ENCODE data around the gene COMT. TPM values are rescaled to one million over a fixed set of nuclear protein-coding genes. Genes with fewer than 3 reads are reported as not detected.

COMT gene
- total RNA-seq, 2 experiments from 2014 or later: 92.8 to 97.1 TPM

- H3K27ac Mint-ChIP-seq: no peak overlapping the region
- no peak for DNase-seq
Observed at GRCh38 chr22:20011123-20011992, 69.8 kb downstream of the COMT start.

GRCh38 chr22:20011993-20012740, 70.6 kb downstream of the COMT start:
- H3K4me3 Mint-ChIP-seq: no peak overlapping the region
- DNase-seq (no peak), ATAC-seq (no peak)
- peaks cover 16% of the 10 kb centered on the region for H3K27me3 Mint-ChIP-seq (ENCODE audit: low read depth)
- no peaks in the 10 kb centered on the region for H3K36me3 Mint-ChIP-seq (ENCODE audit: low read depth)
- peaks cover 8% of the 10 kb centered on the region for H3K4me1 Mint-ChIP-seq (ENCODE audit: low read depth)
- ChIA-PET POLR2A (no interaction called here), CTCF (interaction anchor here (1.2 to 2.4 kb wide), 6 partner anchors 9 to 118 kb away, joined by 3 to 16 read pairs (median 6); no protein-coding TSS in a partner anchor)
- H3K9me3 Mint-ChIP-seq (ENCODE audit: insufficient read depth): no peaks in the 10 kb centered on the region
- no peak overlapping the region for H3K27ac Mint-ChIP-seq

More at GRCh38 chr22:20011123-20011992, 69.8 kb downstream of the COMT start:
- H3K36me3 Mint-ChIP-seq (ENCODE audit: low read depth): no peaks in the 10 kb centered on the region
- H3K4me3 Mint-ChIP-seq: no peak overlapping the region
- peaks cover 14% of the 10 kb centered on the region for H3K27me3 Mint-ChIP-seq (ENCODE audit: low read depth)
- ATAC-seq: no peak
- H3K9me3 Mint-ChIP-seq (ENCODE audit: insufficient read depth): no peaks in the 10 kb centered on the region
- ChIA-PET CTCF (interaction anchor here (1.2 to 2.4 kb wide), 2 partner anchors 45 to 64 kb away, joined by 3 to 7 read pairs; no protein-coding TSS in a partner anchor), POLR2A (no interaction called here)
- H3K4me1 Mint-ChIP-seq (ENCODE audit: low read depth): peaks cover 5% of the 10 kb centered on the region

DNA sequence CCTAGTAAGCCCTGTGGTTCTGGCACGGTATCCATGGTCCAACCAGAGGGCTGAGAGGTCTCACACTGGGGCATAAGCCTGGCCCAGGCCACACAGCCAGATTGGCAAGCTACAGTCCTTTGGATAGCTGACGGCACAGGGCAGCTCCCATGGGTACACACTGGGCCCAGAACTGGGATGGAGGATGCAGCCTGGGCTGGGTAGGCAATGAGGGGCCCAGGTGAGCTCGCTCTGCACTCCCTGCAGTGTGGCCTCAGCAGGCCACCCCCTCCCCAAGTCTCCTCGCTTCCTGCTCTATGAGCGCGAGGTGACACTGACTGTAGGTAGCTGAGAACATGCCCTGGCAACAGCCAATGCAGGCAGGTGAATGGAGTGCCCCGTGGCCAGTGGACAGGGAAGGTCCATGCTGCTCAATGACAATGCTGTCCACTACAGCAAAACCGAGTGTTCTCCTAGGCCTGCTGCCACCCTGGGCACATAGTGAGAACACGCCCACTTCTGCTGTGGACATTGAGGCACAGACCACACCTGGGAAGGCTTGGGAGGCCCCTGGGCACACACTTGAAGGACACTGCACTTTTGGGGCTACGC, 71.3 kb downstream of the COMT start:
- Mint-ChIP-seq H3K4me3 (no peak overlapping the region), H3K27me3 (ENCODE audit: low read depth) (peaks cover 21% of the 10 kb centered on the region), H3K27ac (no peak overlapping the region), H3K9me3 (ENCODE audit: insufficient read depth) (no peaks in the 10 kb centered on the region), H3K36me3 (ENCODE audit: low read depth) (no peaks in the 10 kb centered on the region), H3K4me1 (ENCODE audit: low read depth) (peaks cover 13% of the 10 kb centered on the region)
- ChIA-PET POLR2A (interaction anchor here (0.6 to 1.2 kb wide), 2 partner anchors 24 to 29 kb away, joined by 3 read pairs; no protein-coding TSS in a partner anchor), CTCF (interaction anchor here (0.8 to 2.4 kb wide), 10 partner anchors 9 to 117 kb away, joined by 3 to 16 read pairs (median 5); no protein-coding TSS in a partner anchor)
- ATAC-seq: no peak
- no peak for DNase-seq

- peak; percentile 59 for DNase-seq
- Mint-ChIP-seq H3K27ac (no peak overlapping the region), H3K27me3 (ENCODE audit: low read depth) (peaks cover 25% of the 10 kb centered on the region), H3K4me3 (no peak overlapping the region), H3K4me1 (ENCODE audit: low read depth) (peaks cover 13% of the 10 kb centered on the region), H3K9me3 (ENCODE audit: insufficient read depth) (no peaks in the 10 kb centered on the region), H3K36me3 (ENCODE audit: low read depth) (no peaks in the 10 kb centered on the region)
- no peak for ATAC-seq
- CTCF ChIA-PET: interaction anchor here (0.8 to 2.4 kb wide), 9 partner anchors 9 to 116 kb away, joined by 3 to 16 read pairs (median 5); no protein-coding TSS in a partner anchor
- POLR2A ChIA-PET: interaction anchor here (0.6 to 1.2 kb wide), 2 partner anchors 25 to 29 kb away, joined by 3 read pairs; no protein-coding TSS in a partner anchor
Observed at GRCh38 chr22:20013382-20013871, 71.9 kb downstream of the COMT start.

DNA sequence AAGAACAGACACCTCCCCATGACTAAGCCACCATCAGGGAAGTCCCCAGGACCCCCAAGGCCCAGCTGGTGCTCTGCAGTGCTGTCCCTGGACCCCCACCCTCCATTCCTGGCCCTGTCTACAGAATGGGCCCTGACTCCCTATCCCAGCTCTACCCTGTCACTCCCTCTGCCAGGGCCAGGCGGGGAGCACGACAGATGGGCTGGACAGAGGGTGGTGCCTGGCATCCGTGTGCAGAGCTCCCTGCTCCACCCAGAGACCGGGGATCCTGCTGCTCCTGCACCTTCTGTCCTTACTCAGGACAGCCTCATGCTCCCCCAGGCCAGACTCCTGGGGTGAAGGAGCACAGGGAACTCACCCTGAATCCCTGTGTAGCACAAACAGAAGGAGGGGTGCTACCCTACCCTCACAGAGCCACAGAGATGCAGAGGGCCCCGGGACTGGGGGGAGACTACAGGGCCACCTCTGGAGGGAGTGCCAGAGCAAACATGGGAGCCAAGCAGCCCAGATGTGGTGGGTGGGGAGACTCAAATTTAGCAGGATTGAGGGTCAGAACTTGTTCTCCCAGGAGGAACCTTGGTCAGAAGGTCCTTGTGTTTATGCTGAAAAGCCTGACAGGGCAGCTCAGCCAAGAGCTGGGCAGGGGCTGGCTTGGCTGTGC, 73.1 kb downstream of the COMT start:
- ChIA-PET POLR2A (interaction anchor here (1.4 kb wide), 1 partner anchor 103 kb away, joined by 3 read pairs; the partner anchor contains the start of gene TRMT2A), CTCF (interaction anchor here (1.0 to 1.7 kb wide), 4 partner anchors 13 to 284 kb away, joined by 3 to 5 read pairs (median 4); no protein-coding TSS in a partner anchor)
- no peak overlapping the region for H3K27ac Mint-ChIP-seq
- no peak overlapping the region for H3K4me3 Mint-ChIP-seq
- DNase-seq: no peak
- peaks cover 31% of the 10 kb centered on the region for H3K27me3 Mint-ChIP-seq (ENCODE audit: low read depth)
- H3K9me3 Mint-ChIP-seq (ENCODE audit: insufficient read depth): no peaks in the 10 kb centered on the region
- ATAC-seq: no peak
- H3K36me3 Mint-ChIP-seq (ENCODE audit: low read depth): no peaks in the 10 kb centered on the region
- peaks cover 19% of the 10 kb centered on the region for H3K4me1 Mint-ChIP-seq (ENCODE audit: low read depth)

- Mint-ChIP-seq H3K4me3 (peak overlapping the region; percentile 57), H3K36me3 (ENCODE audit: low read depth) (no peaks in the 10 kb centered on the region), H3K9me3 (ENCODE audit: insufficient read depth) (no peaks in the 10 kb centered on the region), H3K4me1 (ENCODE audit: low read depth) (peaks cover 23% of the 10 kb centered on the region), H3K27ac (no peak overlapping the region), H3K27me3 (ENCODE audit: low read depth) (peaks cover 31% of the 10 kb centered on the region)
- ATAC-seq (no peak), DNase-seq (no peak)
- ChIA-PET POLR2A (interaction anchor here (1.4 kb wide), 1 partner anchor 102 kb away, joined by 3 read pairs; the partner anchor contains the start of gene TRMT2A), CTCF (interaction anchor here (0.9 to 1.3 kb wide), 4 partner anchors 18 to 285 kb away, joined by 3 to 4 read pairs (median 3); no protein-coding TSS in a partner anchor)
Observed at GRCh38 chr22:20015187-20015625, 73.6 kb downstream of the COMT start.

DNA sequence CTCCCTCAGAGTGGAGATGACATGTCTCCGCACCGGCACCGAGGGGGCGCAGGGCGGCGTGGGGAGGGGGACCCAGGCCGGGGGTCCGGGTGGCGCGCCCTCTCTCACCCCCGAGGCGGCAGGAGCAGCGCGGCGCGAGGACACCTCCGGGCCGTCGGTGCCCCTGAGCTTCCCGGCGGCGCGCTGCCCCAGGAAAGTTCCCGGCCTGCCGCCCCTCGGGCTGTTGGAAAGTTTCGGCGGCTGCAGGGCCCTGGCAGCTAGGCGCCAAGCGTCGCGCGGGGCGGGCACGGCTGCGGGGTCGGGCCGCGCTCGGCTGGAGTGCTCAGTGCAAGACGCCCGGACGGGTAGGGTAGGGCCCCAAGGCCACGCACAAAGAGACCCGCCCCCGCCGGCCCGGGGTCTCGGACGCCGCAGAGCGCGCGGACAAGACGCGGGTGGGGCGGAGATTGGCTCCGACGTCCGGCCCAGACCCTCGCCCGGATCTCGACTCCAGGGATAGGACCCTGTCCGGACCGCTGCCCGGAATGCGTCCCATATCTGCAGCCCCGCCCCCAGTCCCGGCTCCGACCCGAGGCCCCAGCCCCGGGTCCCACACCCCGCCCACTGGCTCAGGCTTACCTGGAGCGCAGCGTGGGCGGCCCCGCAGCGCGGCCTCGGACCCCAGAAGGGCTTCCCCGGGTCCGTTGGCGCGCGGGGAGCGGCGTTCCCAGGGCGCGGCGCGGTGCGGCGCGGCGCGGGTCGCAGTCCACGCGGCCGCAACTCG, 74.6 kb downstream of the COMT start:
- Mint-ChIP-seq H3K4me1 (ENCODE audit: low read depth) (peaks cover 28% of the 10 kb centered on the region), H3K27ac (no peak overlapping the region), H3K4me3 (no peak overlapping the region), H3K9me3 (ENCODE audit: insufficient read depth) (no peaks in the 10 kb centered on the region), H3K27me3 (ENCODE audit: low read depth) (peaks cover 31% of the 10 kb centered on the region), H3K36me3 (ENCODE audit: low read depth) (no peaks in the 10 kb centered on the region)
- ChIA-PET CTCF (interaction anchor here (0.9 to 1.2 kb wide), 4 partner anchors 19 to 95 kb away, joined by 3 to 4 read pairs (median 4); no protein-coding TSS in a partner anchor), POLR2A (interaction anchor here (1.4 kb wide), 1 partner anchor 101 kb away, joined by 3 read pairs; the partner anchor contains the start of gene TRMT2A)
- DNase-seq: no peak
- no peak for ATAC-seq

GRCh38 chr22:20016734-20017621, 75.4 kb downstream of the COMT start, which contains the start of gene ARVCF:
Gene ARVCF (minus strand): TSS chr22:20016823. CDS start chr22:19990794, 26,029 bp downstream.
- H3K4me1 Mint-ChIP-seq (ENCODE audit: low read depth): peaks cover 26% of the 10 kb centered on the region
- H3K4me3 Mint-ChIP-seq: peak within 1 kb of the TSS; percentile 82
- peak; percentile 92 for DNase-seq
- H3K27ac Mint-ChIP-seq: no peak within 1 kb of the TSS
- CTCF ChIA-PET: interaction anchor here (1.5 kb wide), 1 partner anchor 112 kb away, joined by 4 read pairs; no protein-coding TSS in a partner anchor
- POLR2A ChIA-PET: no interaction called here
- ATAC-seq: peak; percentile 74
- peaks cover 3% of the 10 kb centered on the region for H3K36me3 Mint-ChIP-seq (ENCODE audit: low read depth)
- peaks cover 31% of the 10 kb centered on the region for H3K27me3 Mint-ChIP-seq (ENCODE audit: low read depth)
- no peaks in the 10 kb centered on the region for H3K9me3 Mint-ChIP-seq (ENCODE audit: insufficient read depth)

DNA sequence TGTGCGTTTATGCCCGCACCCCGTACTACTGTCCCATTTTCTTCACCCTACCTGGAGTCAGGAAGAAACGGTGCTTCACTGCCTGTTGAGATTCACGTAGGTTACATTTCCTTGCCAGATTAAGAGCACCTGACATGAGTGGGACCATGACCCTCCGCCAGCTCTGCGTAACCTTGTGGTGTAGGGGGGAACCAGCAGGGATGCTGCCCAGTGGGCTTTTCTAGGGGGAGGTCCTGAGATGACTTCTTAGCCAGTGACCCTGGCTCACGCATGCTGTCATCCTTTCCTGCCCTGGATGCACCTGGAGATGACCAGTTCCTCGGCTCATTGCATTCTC, 76.0 kb downstream of the COMT start:
- peaks cover 32% of the 10 kb centered on the region for H3K4me1 Mint-ChIP-seq (ENCODE audit: low read depth)
- ChIA-PET CTCF (interaction anchor here (1.5 kb wide), 1 partner anchor 111 kb away, joined by 4 read pairs; no protein-coding TSS in a partner anchor), POLR2A (no interaction called here)
- no peak for DNase-seq
- H3K4me3 Mint-ChIP-seq: peak overlapping the region; percentile 82
- H3K9me3 Mint-ChIP-seq (ENCODE audit: insufficient read depth): no peaks in the 10 kb centered on the region
- H3K36me3 Mint-ChIP-seq (ENCODE audit: low read depth): peaks cover 6% of the 10 kb centered on the region
- no peak for ATAC-seq
- no peak overlapping the region for H3K27ac Mint-ChIP-seq
- H3K27me3 Mint-ChIP-seq (ENCODE audit: low read depth): peaks cover 31% of the 10 kb centered on the region

Measured in activated CD8-positive, alpha-beta T cell treated with anti-CD3 and anti-CD28 coated beads, Interleukin-2, amount 10 ng/mL, durations not matched to agents 7 days and 5 days (primary cell).